Spleen (tissue), 11 donors: ENCODE measurements around the gene OR52A1. TPM values are rescaled to one million over a fixed set of nuclear protein-coding genes. Genes with fewer than 3 reads are reported as not detected.
"Not testable (repeated sequence)": the region's sequence is repeated elsewhere in the genome, so short reads cannot be mapped to it uniquely, and the experiment has no call there.

Source experiments
- DNase-seq: peaks from one replicate; pipeline ENCODE4 v3.0.0-alpha.2; 2020
- H3K27ac ChIP-seq, 8 donors: fragments of 200-600 bp; sonication (generic) in 7 of 8; 1 replicate in 4 of 8; 2 replicates in 4 of 8; pipeline versions ENCODE4 v1.5.0 to v1.8.0; 2016 to 2021; ENCODE audit warnings: inconsistent platforms in 4 of 8, mild to moderate bottlenecking in 4 of 8, moderate library complexity in 1 of 8
- H3K27me3 ChIP-seq, 7 donors: fragments of 200-600 bp; sonication (generic) in 6 of 7; replicated peaks in 1 of 7; 1 replicate in 4 of 7; 2 replicates in 3 of 7; pipeline versions ENCODE4 v1.5.0 to v1.8.0; 2016 to 2021; ENCODE audit warnings: inconsistent platforms in 3 of 7, mild to moderate bottlenecking in 1 of 7
- H3K36me3 ChIP-seq, 6 donors: fragments of 200-600 bp; sonication (generic) in 5 of 6; 1 replicate in 4 of 6; 2 replicates in 2 of 6; pipeline versions ENCODE4 v1.5.0 to v1.8.0; 2016 to 2021; ENCODE audit warnings: inconsistent platforms in 2 of 6
- H3K4me1 ChIP-seq, 6 donors: fragments of 200-600 bp; sonication (generic) in 5 of 6; 1 replicate in 3 of 6; 2 replicates in 3 of 6; pipeline versions ENCODE4 v1.5.0 to v1.8.0; 2016 to 2021; ENCODE audit warnings: inconsistent platforms in 3 of 6
- H3K4me3 ChIP-seq, 8 donors: fragments of 200-600 bp; sonication (generic) in 7 of 8; 1 replicate in 4 of 8; 2 replicates in 4 of 8; pipeline versions ENCODE4 v1.5.0 to v1.8.0; 2016 to 2021; ENCODE audit warnings: inconsistent platforms in 4 of 8, mild to moderate bottlenecking in 4 of 8, moderate library complexity in 2 of 8
- H3K9me3 ChIP-seq, 8 donors: fragments of 200-600 bp; sonication (generic) in 7 of 8; 1 replicate in 4 of 8; 2 replicates in 4 of 8; pipeline versions ENCODE4 v1.5.0 to v1.8.0; 2016 to 2021; ENCODE audit warnings: inconsistent platforms in 4 of 8
- POLR2A ChIP-seq, 3 donors: fragments of 450-650 bp; IDR thresholded peaks; one replicate each; pipeline ENCODE4 v1.5.1; 2017; ENCODE audit warnings: antibody characterized with exemption in 3 of 3, mild to moderate bottlenecking in 1 of 3
- POLR2AphosphoS5 ChIP-seq, 3 donors: sonication (generic); formaldehyde crosslinking; IDR thresholded peaks; one replicate each; pipeline ENCODE4 v1.5.1; 2017; ENCODE audit warnings: antibody characterized with exemption in 3 of 3
- WGBS, 5 donors: extraction: QIAGEN DNeasy Blood & Tissue Kit in 3 of 5; methylation state at CpG; one replicate each; pipeline versions ENCODE4 v1.1.5 to v1.1.7; 2013 to 2018; 5-methylcytosine and 5-hydroxymethylcytosine counted together
- intact Hi-C: fragments of 100-400 bp; cut with DNase I; formaldehyde crosslinking; loops from one replicate; pipeline ENCODE4 v1.15.0; 2023; ENCODE audit warnings: low total_unique reads
- polyA plus RNA-seq, 3 donors: library from polyadenylated mRNA; stranded (reverse); fragments of 200-250 nt; gene quantifications; one replicate each; pipeline ENCODE4 v1.2.1, GENCODE V29; 2013
- total RNA-seq, 7 donors: library from RNA; depleted of rRNA in 3 of 7; stranded (reverse); fragments of >200 nt in 3 of 7; fragmentation: NEBNext Ultra II Directional in 4 of 7; extraction: Animal tissue kit (Norgen Biotek cat#: 25700) in 4 of 7; gene quantifications; one replicate each; pipeline versions ENCODE4 v1.1.0 to v1.2.1, GENCODE V29; 2016 to 2021
- TF ChIP-seq, protein P1 (sequence below), 11 experiments: fragments of 200-600 bp in 7 of 11; fragments of 450-650 bp in 4 of 11; sonication (generic) in 4 of 11; IDR thresholded peaks in 8 of 11; conservative IDR thresholded peaks in 3 of 11; 1 replicate in 7 of 11; 2 replicates in 4 of 11; pipeline versions ENCODE4 v1.4.0 to v1.8.0; 2016 to 2021; ENCODE audit warnings: antibody characterized with exemption in 11 of 11, inconsistent platforms in 4 of 11, mild to moderate bottlenecking in 1 of 11
- donor health status: healthy with polysubstance abuse.
- donor health status: DM: no; HTN: no; CAD: no; lungs with moderate emphysema.
- donor health status: DM: no; HTN: no; CAD: no.
- donor health status: Bipolar disorder and iron deficiency.
- donor health status: healthy.
- donor health status: DM: no; HTN: no; CAD: no.
- donor health status: DM: yes; HTN: yes; CAD: no.

The OR52A1 gene
- total and polyA plus RNA-seq, 10 donors = not detected

DNA sequence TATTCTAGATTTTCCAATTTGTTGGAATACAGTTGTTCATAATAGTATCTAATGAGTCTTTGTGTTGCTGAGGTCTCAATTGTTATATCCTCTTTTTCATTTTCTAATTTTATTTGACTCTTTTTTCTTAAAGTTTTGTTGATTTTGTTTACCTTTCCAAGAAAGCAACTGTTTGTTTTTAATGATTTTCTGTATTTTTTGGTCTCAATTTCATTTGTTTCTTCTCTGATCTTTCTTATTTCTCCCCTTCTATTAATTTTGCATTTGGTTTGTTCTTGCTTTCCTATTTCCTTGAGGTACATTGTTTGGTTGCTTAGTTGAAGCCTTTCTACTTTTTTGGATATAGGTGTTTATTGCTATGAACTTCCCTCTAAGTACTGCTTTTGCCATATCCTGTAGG lies 5.2 kb upstream of the OR52A1 start:
- no peaks in the 10 kb centered on the region for H3K9me3 ChIP-seq
- H3K36me3 ChIP-seq = no peaks in the 10 kb centered on the region
- TF ChIP-seq POLR2A (IDR thresholded peaks at IDR 0.05) (no peak), POLR2AphosphoS5 (IDR thresholded peaks at IDR 0.05) (no peak)
- TF ChIP-seq, protein P1, sequence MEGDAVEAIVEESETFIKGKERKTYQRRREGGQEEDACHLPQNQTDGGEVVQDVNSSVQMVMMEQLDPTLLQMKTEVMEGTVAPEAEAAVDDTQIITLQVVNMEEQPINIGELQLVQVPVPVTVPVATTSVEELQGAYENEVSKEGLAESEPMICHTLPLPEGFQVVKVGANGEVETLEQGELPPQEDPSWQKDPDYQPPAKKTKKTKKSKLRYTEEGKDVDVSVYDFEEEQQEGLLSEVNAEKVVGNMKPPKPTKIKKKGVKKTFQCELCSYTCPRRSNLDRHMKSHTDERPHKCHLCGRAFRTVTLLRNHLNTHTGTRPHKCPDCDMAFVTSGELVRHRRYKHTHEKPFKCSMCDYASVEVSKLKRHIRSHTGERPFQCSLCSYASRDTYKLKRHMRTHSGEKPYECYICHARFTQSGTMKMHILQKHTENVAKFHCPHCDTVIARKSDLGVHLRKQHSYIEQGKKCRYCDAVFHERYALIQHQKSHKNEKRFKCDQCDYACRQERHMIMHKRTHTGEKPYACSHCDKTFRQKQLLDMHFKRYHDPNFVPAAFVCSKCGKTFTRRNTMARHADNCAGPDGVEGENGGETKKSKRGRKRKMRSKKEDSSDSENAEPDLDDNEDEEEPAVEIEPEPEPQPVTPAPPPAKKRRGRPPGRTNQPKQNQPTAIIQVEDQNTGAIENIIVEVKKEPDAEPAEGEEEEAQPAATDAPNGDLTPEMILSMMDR (IDR thresholded peaks at IDR 0.05 in 8 of 11, conservative IDR thresholded peaks at IDR 0.05 in 3 of 11) = no peak
- intact Hi-C loops = no loop called here
- no peaks in the 10 kb centered on the region for H3K27me3 ChIP-seq
- H3K4me1 ChIP-seq = no peaks in the 10 kb centered on the region
- H3K27ac ChIP-seq = no peak overlapping the region
- no peak for DNase-seq
- H3K4me3 ChIP-seq = no peak overlapping the region

DNA sequence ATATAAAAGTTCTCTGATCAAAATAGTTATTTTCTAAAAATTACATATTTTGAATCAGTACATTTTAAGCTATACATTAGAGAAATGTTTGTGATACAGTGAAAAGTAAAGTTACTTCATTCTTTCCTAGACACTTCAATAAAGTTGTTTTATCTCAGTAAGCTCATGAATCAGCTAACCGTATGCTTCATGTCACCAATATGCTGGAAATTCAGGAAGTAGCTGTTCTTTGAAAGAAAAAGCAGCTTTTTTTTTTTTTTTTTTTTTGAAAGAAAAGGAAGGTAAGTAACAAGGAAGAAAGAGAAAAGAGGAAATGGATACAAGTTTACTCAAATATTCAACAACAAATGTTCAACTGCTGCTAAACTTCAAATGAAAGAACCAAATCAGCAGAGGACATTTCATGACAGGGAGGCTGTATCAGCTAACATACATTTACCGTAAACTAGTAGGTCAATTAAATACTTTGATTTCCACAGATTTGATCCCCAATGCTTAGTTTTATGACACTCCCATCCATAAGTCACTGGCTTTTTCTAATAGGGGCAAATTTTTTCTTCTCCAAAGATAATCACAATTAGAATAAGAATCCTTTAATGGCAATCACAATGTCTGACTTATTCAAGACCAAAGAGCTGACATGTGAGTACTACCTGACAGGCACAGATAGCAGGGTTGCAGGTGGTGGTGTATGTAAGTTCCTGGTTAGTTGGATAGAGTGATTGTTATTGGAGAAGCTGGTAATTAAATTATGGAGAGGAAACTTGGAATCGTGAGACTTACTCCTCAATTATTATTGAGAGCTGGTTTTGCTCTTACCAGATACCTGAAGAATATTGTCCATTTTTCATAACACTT lies 754 bp downstream of the OR52A1 start:
- Histone ChIP-seq H3K9me3 (no peaks in the 10 kb centered on the region), H3K27ac (no peak overlapping the region), H3K4me1 (no peaks in the 10 kb centered on the region), H3K4me3 (no peak overlapping the region), H3K36me3 (no peaks in the 10 kb centered on the region), H3K27me3 (no peaks in the 10 kb centered on the region)
- DNase-seq = no peak
- WGBS, 5 donors = 57 to 64% (median 61%) methylated on average over 3 of the region's 3 CpGs
- intact Hi-C loops = no loop called here
- TF ChIP-seq, protein P1 (IDR thresholded peaks at IDR 0.05 in 8 of 11, conservative IDR thresholded peaks at IDR 0.05 in 3 of 11) = no peak
- TF ChIP-seq POLR2A (IDR thresholded peaks at IDR 0.05) (no peak), POLR2AphosphoS5 (IDR thresholded peaks at IDR 0.05) (no peak)

DNA sequence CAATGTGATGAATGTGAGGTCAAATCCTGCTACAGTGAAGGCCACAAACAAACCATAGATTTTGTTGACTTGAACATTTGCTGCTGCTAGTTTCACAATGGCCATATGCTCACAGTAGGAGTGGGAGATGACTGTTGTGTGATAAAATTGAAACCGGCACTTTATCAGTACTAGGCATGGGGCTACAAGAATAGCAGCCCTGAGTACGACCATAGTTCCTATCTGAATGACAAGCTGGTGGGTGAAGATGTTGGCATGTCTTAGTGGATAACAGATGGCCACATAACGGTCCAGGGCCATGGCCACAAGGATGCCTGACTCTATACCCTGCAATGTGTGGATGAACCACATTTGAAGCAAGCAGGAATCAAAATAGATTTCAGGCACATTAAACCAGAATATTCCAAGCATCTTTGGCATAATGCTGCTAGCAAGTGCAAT lies 2.8 kb downstream of the OR52A1 start:
- 44 to 71% (median 56%) methylated on average over 3 of the region's 3 CpGs for WGBS, 5 donors

DNA sequence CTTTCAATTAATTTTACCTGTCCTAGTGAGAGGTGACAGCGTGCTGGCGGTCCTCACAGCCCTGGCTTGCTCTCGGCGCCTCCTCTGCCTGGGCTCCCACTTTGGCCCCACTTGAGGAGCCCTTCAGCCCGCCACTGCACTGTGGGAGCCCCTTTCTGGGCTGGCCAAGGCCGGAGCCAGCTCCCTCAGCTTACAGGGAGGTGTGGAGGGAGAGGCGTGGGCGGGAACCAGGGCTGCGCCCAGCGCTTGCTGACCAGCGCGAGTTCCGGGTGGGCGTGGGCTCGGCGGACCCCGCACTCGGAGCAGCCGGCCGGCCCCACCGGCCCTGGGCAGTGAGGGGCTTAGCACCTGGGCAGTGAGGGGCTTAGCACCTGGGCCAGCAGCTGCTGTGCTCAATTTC lies 10.4 kb downstream of the OR52A1 start:
- H3K9me3 ChIP-seq, H3K4me3 ChIP-seq, intact Hi-C loops, H3K4me1 ChIP-seq, H3K27ac ChIP-seq, DNase-seq, H3K27me3 ChIP-seq, H3K36me3 ChIP-seq: not testable (repeated sequence)
- 80 to 96% (median 92%) methylated on average over 10 to 21 of the region's 21 CpGs for WGBS, 5 donors

More for the DNA sequence above, 2.8 kb downstream of the OR52A1 start:
- no peaks in the 10 kb centered on the region for H3K36me3 ChIP-seq
- no peaks in the 10 kb centered on the region for H3K27me3 ChIP-seq
- no peaks in the 10 kb centered on the region for H3K9me3 ChIP-seq
- no peak for DNase-seq
- intact Hi-C loops = no loop called here
- no peak overlapping the region for H3K4me3 ChIP-seq
- no peak for TF ChIP-seq POLR2AphosphoS5 (IDR thresholded peaks at IDR 0.05)
- TF ChIP-seq, protein P1 (IDR thresholded peaks at IDR 0.05 in 8 of 11, conservative IDR thresholded peaks at IDR 0.05 in 3 of 11) = no peak
- TF ChIP-seq POLR2A (IDR thresholded peaks at IDR 0.05) = no peak
- H3K27ac ChIP-seq = no peak overlapping the region
- H3K4me1 ChIP-seq = no peaks in the 10 kb centered on the region
